ENCODE data around the gene CENPA.

CENPA gene

GRCh38 chr2:26757873-26758789 lies 27.7 kb upstream of the CENPA start:
- TF ChIP-seq FOXM1 (IDR thresholded peaks at IDR 0.05; ENCODE audit: borderline replicate concordance, low read depth) (peak; percentile 60; the same call in 1 of the 2 replicates), ZBTB7A (IDR thresholded peaks at IDR 0.05; ENCODE audit: low read depth) (no peak), TCF12 (IDR thresholded peaks at IDR 0.05; ENCODE audit: low read depth) (peak; percentile 80), TEAD4 (IDR thresholded peaks at IDR 0.05) (peak; percentile 98), CREB1 (IDR thresholded peaks at IDR 0.05; ENCODE audit: low read depth) (peak; percentile 36; the same call in 1 of the 2 replicates), YY1 (IDR thresholded peaks at IDR 0.05; ENCODE audit: low read depth) (peak; percentile 73), USF1 (IDR thresholded peaks at IDR 0.05) (no peak), RAD21 (IDR thresholded peaks at IDR 0.05; ENCODE audit: low read depth) (no peak), TAF1 (IDR thresholded peaks at IDR 0.05; ENCODE audit: low read depth) (no peak), NFIC (IDR thresholded peaks at IDR 0.05) (peak; percentile 71), EP300 (IDR thresholded peaks at IDR 0.05; ENCODE audit: borderline replicate concordance) (peak; percentile 88), CEBPB (IDR thresholded peaks at IDR 0.05) (peak; percentile 74), REST (IDR thresholded peaks at IDR 0.05; ENCODE audit: low read depth) (no peak), EGR1 (IDR thresholded peaks at IDR 0.05) (no peak)
- TF ChIP-seq, protein P1, sequence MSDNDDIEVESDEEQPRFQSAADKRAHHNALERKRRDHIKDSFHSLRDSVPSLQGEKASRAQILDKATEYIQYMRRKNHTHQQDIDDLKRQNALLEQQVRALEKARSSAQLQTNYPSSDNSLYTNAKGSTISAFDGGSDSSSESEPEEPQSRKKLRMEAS (IDR thresholded peaks at IDR 0.05), result peak; percentile 54; the same call in 1 of the 2 replicates

- TF ChIP-seq USF1 (IDR thresholded peaks at IDR 0.05) (no peak), EP300 (IDR thresholded peaks at IDR 0.05; ENCODE audit: borderline replicate concordance) (0 out of 2 replicates have a peak, but pooled peaks have one; percentile 14), CREB1 (IDR thresholded peaks at IDR 0.05; ENCODE audit: low read depth) (no peak), TAF1 (IDR thresholded peaks at IDR 0.05; ENCODE audit: low read depth) (no peak), FOXM1 (IDR thresholded peaks at IDR 0.05; ENCODE audit: borderline replicate concordance, low read depth) (no peak), NFIC (IDR thresholded peaks at IDR 0.05) (no peak), ZBTB7A (IDR thresholded peaks at IDR 0.05; ENCODE audit: low read depth) (no peak), CEBPB (IDR thresholded peaks at IDR 0.05) (no peak), TCF12 (IDR thresholded peaks at IDR 0.05; ENCODE audit: low read depth) (no peak; the same call in 1 of the 2 replicates), YY1 (IDR thresholded peaks at IDR 0.05; ENCODE audit: low read depth) (no peak), EGR1 (IDR thresholded peaks at IDR 0.05) (no peak), TEAD4 (IDR thresholded peaks at IDR 0.05) (peak; percentile 1; the same call in 1 of the 2 replicates), RAD21 (IDR thresholded peaks at IDR 0.05; ENCODE audit: low read depth) (no peak), REST (IDR thresholded peaks at IDR 0.05; ENCODE audit: low read depth) (no peak)
- TF ChIP-seq, protein P1 (IDR thresholded peaks at IDR 0.05), result no peak; the same call in 1 of the 2 replicates
Observed at GRCh38 chr2:26758790-26759321, 27.0 kb upstream of the CENPA start.

DNA sequence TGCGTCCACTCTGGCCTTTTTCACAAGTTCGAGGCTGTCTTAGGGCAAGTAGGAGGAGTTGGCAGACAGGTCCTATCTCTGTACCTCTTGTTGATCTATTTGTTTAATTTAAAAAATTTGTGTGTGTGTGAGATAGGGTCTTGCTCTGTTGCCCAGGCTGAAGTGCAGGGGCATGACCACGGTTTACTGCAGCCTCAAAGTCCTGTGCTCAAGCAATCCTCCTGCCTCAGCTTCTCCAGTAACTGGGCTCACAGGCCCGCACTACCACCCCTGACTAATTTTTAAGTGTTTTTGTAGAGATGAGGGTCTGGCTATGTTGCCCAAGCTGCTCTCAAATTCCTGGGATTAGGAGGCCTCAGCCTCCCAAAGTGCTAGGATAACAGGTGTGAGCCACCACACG lies 26.0 kb upstream of the CENPA start:
- TF ChIP-seq, protein P1 (IDR thresholded peaks at IDR 0.05), result no peak
- TF ChIP-seq RAD21 (IDR thresholded peaks at IDR 0.05; ENCODE audit: low read depth) (no peak), USF1 (IDR thresholded peaks at IDR 0.05) (no peak), TEAD4 (IDR thresholded peaks at IDR 0.05) (no peak), CEBPB (IDR thresholded peaks at IDR 0.05) (no peak), TAF1 (IDR thresholded peaks at IDR 0.05; ENCODE audit: low read depth) (no peak), CREB1 (IDR thresholded peaks at IDR 0.05; ENCODE audit: low read depth) (no peak), EGR1 (IDR thresholded peaks at IDR 0.05) (no peak), TCF12 (IDR thresholded peaks at IDR 0.05; ENCODE audit: low read depth) (no peak), EP300 (IDR thresholded peaks at IDR 0.05; ENCODE audit: borderline replicate concordance) (no peak), YY1 (IDR thresholded peaks at IDR 0.05; ENCODE audit: low read depth) (no peak), NFIC (IDR thresholded peaks at IDR 0.05) (no peak), FOXM1 (IDR thresholded peaks at IDR 0.05; ENCODE audit: borderline replicate concordance, low read depth) (no peak), REST (IDR thresholded peaks at IDR 0.05; ENCODE audit: low read depth) (no peak), ZBTB7A (IDR thresholded peaks at IDR 0.05; ENCODE audit: low read depth) (no peak)
